Suprapubic skin (tissue), 4 donors: Measurements from ENCODE around the gene DARS1.

Source experiments
- EP300 ChIP-seq: sonication (generic); formaldehyde crosslinking; IDR thresholded peaks from one replicate; pipeline ENCODE4 v1.6.1; 2017; ENCODE audit warnings: antibody characterized with exemption
- POLR2A ChIP-seq, 2 donors: fragments of 450-650 bp; IDR thresholded peaks; one replicate each; pipeline ENCODE4 v1.6.1; 2017; ENCODE audit warnings: antibody characterized with exemption in 2 of 2, mild to moderate bottlenecking in 2 of 2, moderate library complexity in 2 of 2
- POLR2AphosphoS5 ChIP-seq, 3 donors: sonication (generic); formaldehyde crosslinking; IDR thresholded peaks; one replicate each; pipeline ENCODE4 v1.6.1; 2017; ENCODE audit warnings: antibody characterized with exemption in 3 of 3
- TF ChIP-seq, protein P1 (sequence below), 2 donors: fragments of 200-600 bp in 1 of 2; fragments of 450-650 bp in 1 of 2; sonication (generic) in 1 of 2; IDR thresholded peaks; one replicate each; pipeline ENCODE4 v1.5.1; 2016 to 2019; ENCODE audit warnings: antibody characterized with exemption in 2 of 2, mild to moderate bottlenecking in 1 of 2, moderate library complexity in 1 of 2

- peak; percentile 51 to 80 (median 58) for TF ChIP-seq POLR2AphosphoS5 (IDR thresholded peaks at IDR 0.05)
- TF ChIP-seq EP300, result no peak
- TF ChIP-seq, protein P1, sequence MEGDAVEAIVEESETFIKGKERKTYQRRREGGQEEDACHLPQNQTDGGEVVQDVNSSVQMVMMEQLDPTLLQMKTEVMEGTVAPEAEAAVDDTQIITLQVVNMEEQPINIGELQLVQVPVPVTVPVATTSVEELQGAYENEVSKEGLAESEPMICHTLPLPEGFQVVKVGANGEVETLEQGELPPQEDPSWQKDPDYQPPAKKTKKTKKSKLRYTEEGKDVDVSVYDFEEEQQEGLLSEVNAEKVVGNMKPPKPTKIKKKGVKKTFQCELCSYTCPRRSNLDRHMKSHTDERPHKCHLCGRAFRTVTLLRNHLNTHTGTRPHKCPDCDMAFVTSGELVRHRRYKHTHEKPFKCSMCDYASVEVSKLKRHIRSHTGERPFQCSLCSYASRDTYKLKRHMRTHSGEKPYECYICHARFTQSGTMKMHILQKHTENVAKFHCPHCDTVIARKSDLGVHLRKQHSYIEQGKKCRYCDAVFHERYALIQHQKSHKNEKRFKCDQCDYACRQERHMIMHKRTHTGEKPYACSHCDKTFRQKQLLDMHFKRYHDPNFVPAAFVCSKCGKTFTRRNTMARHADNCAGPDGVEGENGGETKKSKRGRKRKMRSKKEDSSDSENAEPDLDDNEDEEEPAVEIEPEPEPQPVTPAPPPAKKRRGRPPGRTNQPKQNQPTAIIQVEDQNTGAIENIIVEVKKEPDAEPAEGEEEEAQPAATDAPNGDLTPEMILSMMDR (IDR thresholded peaks at IDR 0.05), result no peak
- peak in 1 of 2 donors; percentile 72 for TF ChIP-seq POLR2A (IDR thresholded peaks at IDR 0.05)
These were observed at the start of gene DARS1 for GRCh38 chr2:135985018-135985825.
